Neural crest cell (in vitro differentiated cells): ENCODE results near the gene SALL1. TPM values are rescaled to one million over a fixed set of nuclear protein-coding genes. Genes with fewer than 3 reads are reported as not detected.

Source experiments
- DNase-seq: peaks from one replicate; pipeline ENCODE4 v3.0.0; 2021; ENCODE audit warnings: low read depth, mixed read lengths, low spot score
- H3K27ac Mint-ChIP-seq: one replicate; pipeline ENCODE4 v1.8.0; 2021; ENCODE audit warnings: mild to moderate bottlenecking, mixed read lengths; ENCODE audit not compliant: unreplicated experiment
- H3K27me3 Mint-ChIP-seq: 2 replicates; pipeline ENCODE4 v1.8.0; 2021; ENCODE audit warnings: low read depth, mild to moderate bottlenecking, mixed read lengths
- H3K36me3 Mint-ChIP-seq: 2 replicates; pipeline ENCODE4 v1.8.0; 2021; ENCODE audit warnings: low read depth, mild to moderate bottlenecking, mixed read lengths
- H3K4me1 Mint-ChIP-seq: 2 replicates; pipeline ENCODE4 v1.8.0; 2021; ENCODE audit warnings: mixed read lengths
- H3K4me3 Mint-ChIP-seq: one replicate; pipeline ENCODE4 v1.8.0; 2021; ENCODE audit warnings: mild to moderate bottlenecking, mixed read lengths
- H3K9me3 Mint-ChIP-seq: 2 replicates; pipeline ENCODE4 v1.8.0; 2021; ENCODE audit warnings: mixed read lengths
- CTCF ChIP-seq: fragments of 200-600 bp; sonication (generic); conservative IDR thresholded peaks from 2 replicates; pipeline ENCODE4 v1.5.0; 2021; ENCODE audit warnings: antibody characterized with exemption, mild to moderate bottlenecking
- total RNA-seq: library from RNA; stranded (reverse); gene quantifications from 2 replicates; pipeline ENCODE4 v1.2.1, GENCODE V29; 2021

SALL1 gene
- total RNA-seq, 1 donor from 2014 or later = 85.7 TPM

- peaks cover 12% of the 10 kb centered on the region for H3K9me3 Mint-ChIP-seq
- TF ChIP-seq CTCF = no peak
- no peak overlapping the region for H3K27ac Mint-ChIP-seq
- DNase-seq = no peak
- H3K27me3 Mint-ChIP-seq = no peaks in the 10 kb centered on the region
- no peak overlapping the region for H3K4me3 Mint-ChIP-seq
- peaks cover 39% of the 10 kb centered on the region for H3K4me1 Mint-ChIP-seq
- H3K36me3 Mint-ChIP-seq = peaks cover 12% of the 10 kb centered on the region
Measured at GRCh38 chr16:51167170-51167895, 16.3 kb upstream of the SALL1 start.

- TF ChIP-seq CTCF = no peak
- peak overlapping the region; percentile 43 for H3K27ac Mint-ChIP-seq
- peaks cover 12% of the 10 kb centered on the region for H3K9me3 Mint-ChIP-seq
- no peak overlapping the region for H3K4me3 Mint-ChIP-seq
- H3K36me3 Mint-ChIP-seq = peaks cover 10% of the 10 kb centered on the region
- no peaks in the 10 kb centered on the region for H3K27me3 Mint-ChIP-seq
- DNase-seq = no peak
- H3K4me1 Mint-ChIP-seq = peaks cover 39% of the 10 kb centered on the region
Measured at GRCh38 chr16:51166541-51166940, 15.5 kb upstream of the SALL1 start.

GRCh38 chr16:51166091-51166490 lies 15.0 kb upstream of the SALL1 start:
- H3K9me3 Mint-ChIP-seq = peaks cover 12% of the 10 kb centered on the region
- no peak overlapping the region for H3K4me3 Mint-ChIP-seq
- H3K4me1 Mint-ChIP-seq = peaks cover 39% of the 10 kb centered on the region
- TF ChIP-seq CTCF = no peak
- H3K27ac Mint-ChIP-seq = peak overlapping the region; percentile 43
- no peaks in the 10 kb centered on the region for H3K27me3 Mint-ChIP-seq
- no peak for DNase-seq
- H3K36me3 Mint-ChIP-seq = peaks cover 9% of the 10 kb centered on the region

GRCh38 chr16:51165043-51165442 lies 14.0 kb upstream of the SALL1 start:
- Mint-ChIP-seq H3K4me1 (peaks cover 39% of the 10 kb centered on the region), H3K9me3 (peaks cover 9% of the 10 kb centered on the region), H3K27me3 (no peaks in the 10 kb centered on the region), H3K36me3 (peaks cover 4% of the 10 kb centered on the region), H3K27ac (no peak overlapping the region), H3K4me3 (no peak overlapping the region)
- no peak for TF ChIP-seq CTCF
- DNase-seq = no peak

GRCh38 chr16:51164574-51164973 lies 13.5 kb upstream of the SALL1 start:
- no peak for TF ChIP-seq CTCF
- H3K4me1 Mint-ChIP-seq = peaks cover 43% of the 10 kb centered on the region
- H3K36me3 Mint-ChIP-seq = no peaks in the 10 kb centered on the region
- no peak overlapping the region for H3K27ac Mint-ChIP-seq
- H3K27me3 Mint-ChIP-seq = peaks cover 2% of the 10 kb centered on the region
- peaks cover 5% of the 10 kb centered on the region for H3K9me3 Mint-ChIP-seq
- DNase-seq = no peak
- H3K4me3 Mint-ChIP-seq = no peak overlapping the region
